HG02678 (cell line): ENCODE results near the gene FCER1A.
"Not testable (repeated sequence)": the region's sequence is repeated elsewhere in the genome, so short reads cannot be mapped to it uniquely, and the experiment has no call there.

ENCODE experiments used
- ATAC-seq: cut with Tn5 transposase; IDR thresholded peaks from one replicate; pipeline ENCODE4 v1.9.1; 2021; ENCODE audit warnings: mild to moderate bottlenecking, moderate library complexity; ENCODE audit not compliant: unreplicated experiment

The FCER1A gene

GRCh38 chr1:159349374-159349773, 47.2 kb downstream of the FCER1A start:
- ATAC-seq = not testable (repeated sequence)

- no peak for ATAC-seq
These were observed 50.3 kb downstream of the FCER1A start for GRCh38 chr1:159352436-159352835.
